GM21390 (cell line): Measurements from ENCODE around the gene TOR4A.

ENCODE experiments used
- ATAC-seq: cut with Tn5 transposase; IDR thresholded peaks from one replicate; pipeline ENCODE4 v1.9.1; 2021; ENCODE audit not compliant: unreplicated experiment

The TOR4A gene

DNA sequence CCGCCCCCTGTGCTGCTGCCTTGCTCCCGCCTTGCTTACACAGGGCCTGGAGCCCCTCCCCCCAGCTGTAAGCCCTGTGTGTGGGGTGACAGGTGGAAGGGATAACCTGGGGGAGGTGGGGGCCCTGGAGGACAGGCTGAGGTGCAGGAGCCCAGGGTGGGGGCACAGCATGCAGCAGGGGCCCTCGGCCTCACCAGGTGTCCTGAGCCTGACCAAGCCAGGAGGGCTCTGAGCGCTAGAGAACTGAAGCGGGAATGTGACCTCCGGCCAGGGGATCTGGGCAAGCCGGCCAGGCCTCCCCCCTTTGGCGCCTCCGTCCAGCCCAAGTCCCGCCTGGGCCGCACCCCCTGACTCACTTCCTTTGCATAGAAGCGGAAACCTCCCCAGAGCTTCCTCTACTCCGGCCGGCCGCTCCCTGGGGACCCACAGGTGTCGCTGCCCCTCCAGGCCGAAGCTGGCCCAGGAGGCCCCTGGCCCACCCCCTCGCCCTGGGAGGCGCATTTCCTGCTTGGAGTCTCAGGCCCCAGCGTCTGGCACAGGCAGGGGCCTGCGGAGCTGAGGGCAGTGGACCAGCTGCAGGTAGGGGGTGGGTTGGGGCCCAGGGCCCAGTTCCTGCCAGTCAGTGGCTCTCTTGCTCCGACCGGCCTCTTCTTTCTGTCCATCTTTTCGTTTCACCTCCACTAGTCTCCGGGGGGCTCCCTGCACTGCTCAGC, at the start of gene TOR4A:
TSS of gene TOR4A (plus strand) at position 398 of the 713 bp plus-strand sequence. CDS start 964 bp downstream, outside the sequence.
- ATAC-seq, result peak; percentile 75

- ATAC-seq, result no peak
Measured at GRCh38 chr9:137227853-137228505, 49.5 kb upstream of the TOR4A start.

- no peak for ATAC-seq
Measured at GRCh38 chr9:137228506-137228967, 49.0 kb upstream of the TOR4A start.

DNA sequence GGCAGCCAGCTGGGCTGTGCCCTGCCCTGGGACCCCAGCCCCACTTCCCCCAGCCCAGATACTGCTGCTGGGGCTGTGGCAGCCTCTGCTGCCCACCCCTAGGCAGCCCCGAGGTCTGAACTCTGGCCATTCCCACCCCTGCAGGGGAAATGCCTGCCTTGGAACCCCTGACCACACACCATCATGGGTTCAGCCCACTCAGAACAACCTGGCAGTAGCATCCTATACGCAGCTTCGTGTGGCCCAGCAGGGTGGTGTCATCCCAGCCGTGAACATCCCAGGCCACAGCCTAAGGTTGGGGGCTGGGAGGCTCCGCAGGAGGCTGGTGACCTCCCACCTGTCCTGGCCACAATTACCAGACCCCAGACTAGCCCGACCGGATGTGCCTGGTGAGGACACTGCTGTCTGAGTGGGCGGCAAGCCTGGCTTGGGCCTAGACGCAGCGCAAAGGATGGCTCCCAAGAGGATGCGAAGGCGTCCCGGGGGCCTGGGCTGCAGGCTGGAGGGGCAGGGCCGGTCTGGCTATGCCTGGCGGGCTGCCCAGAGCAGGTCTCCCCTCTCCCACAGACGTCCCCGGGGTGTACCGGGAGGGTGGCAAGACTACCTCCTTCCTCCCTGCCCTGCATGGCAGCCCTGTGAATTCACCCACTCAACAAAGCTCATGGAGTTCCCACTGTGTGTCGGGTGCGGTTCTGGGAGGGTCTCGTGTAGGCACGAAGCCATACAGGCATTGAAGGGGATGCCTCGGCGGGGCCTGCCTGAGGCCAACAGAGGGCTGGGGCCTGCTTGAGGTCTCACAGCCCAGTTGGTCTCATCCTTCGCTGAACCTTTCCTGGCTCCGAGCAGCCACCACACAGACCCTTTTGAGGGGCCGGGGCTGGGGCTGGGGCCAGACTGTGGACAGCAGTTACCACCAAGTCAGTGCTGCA, 48.3 kb upstream of the TOR4A start:
- no peak for ATAC-seq

GRCh38 chr9:137229903-137230704, 47.4 kb upstream of the TOR4A start:
- ATAC-seq, result no peak

GRCh38 chr9:137230705-137231371, 46.7 kb upstream of the TOR4A start, which contains the start of gene SLC34A3:
TSS of gene SLC34A3 (plus strand) at chr9:137230901. CDS start at chr9:137231703, 802 bp downstream.
- ATAC-seq, result no peak

DNA sequence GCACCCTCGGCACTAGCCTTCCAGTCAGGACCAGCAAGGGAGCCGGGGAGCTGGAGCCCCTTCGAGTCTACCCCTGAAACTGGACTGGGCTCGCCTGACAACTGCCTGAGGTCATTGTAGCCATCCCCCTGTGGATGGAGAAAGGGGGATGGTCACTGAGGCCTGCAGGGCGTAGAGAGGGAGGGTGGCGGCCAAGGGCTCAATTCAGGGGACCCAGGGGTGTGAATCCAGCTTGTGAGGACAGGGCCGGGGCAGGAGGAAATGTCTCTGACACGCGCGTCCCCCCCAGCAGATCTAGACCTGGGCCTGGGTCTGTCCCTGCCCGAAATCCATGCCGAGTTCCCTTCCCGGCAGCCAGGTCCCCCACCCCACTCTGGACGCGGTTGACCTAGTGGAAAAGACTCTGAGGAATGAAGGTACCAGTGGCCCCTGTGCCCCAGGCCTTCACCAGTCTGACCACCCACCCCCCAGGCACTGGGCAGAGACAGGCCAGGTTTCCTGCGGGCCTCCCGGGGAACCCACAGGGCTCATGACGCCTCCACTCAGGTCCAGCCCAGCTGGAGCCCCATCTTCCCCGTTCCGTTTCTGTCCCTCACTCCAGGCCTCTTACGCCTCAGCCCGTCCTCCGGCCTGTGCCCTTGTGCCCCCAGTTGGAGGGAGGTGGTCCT, 46.0 kb upstream of the TOR4A start:
- ATAC-seq, result no peak

DNA sequence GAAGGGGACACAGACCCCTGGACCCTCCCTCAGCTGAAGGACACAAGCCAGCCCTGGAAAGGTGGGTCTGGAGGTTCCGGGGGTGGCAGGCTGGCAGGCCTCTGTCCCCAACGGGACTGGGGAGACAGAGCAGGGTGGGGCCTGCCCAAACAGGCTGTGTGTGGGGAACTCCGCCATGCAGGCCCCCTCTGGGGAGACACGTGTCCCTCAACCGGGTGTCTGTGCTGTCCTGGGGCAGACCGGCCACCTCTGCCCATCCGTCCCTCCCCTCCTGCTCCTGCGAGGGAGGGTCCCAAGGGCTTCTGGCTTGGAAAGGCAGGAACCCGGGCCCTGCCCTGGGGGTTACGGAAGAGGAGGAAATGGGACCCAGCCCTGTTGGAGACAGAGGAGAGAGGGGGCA, 45.4 kb upstream of the TOR4A start:
- ATAC-seq, result no peak

GRCh38 chr9:137232510-137232909, 45.0 kb upstream of the TOR4A start:
- ATAC-seq, result no peak

DNA sequence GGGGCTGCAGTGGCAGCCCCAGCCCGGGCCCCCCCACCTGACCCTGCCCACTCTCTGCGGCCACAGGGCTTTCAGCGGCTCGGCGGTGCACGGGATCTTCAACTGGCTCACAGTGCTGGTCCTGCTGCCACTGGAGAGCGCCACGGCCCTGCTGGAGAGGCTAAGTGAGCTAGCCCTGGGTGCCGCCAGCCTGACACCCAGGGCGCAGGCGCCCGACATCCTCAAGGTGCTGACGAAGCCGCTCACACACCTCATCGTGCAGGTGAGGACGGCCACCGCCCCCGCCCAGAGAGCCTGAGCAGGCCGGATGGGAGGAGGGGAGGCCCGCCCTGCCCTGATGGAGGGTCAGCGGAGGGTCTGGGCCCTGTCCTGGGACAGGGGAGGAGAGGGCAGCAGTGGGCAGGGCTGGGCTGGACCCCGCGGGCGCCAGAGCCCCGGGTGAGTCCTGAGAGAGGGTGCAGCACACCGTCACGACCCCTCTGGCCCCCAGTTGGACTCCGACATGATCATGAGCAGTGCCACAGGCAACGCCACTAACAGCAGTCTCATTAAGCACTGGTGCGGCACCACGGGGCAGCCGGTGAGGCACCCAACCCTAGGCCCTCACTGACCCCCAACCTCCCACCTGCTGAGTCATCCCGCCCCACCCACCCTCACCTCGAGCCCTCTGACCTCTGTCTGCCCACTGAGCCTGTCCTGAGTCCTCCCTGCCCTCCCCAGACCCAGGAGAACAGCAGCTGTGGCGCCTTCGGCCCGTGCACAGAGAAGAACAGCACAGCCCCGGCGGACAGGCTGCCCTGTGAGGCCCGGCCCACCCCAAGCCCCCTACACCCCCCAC, 44.2 kb upstream of the TOR4A start:
- ATAC-seq, result no peak

DNA sequence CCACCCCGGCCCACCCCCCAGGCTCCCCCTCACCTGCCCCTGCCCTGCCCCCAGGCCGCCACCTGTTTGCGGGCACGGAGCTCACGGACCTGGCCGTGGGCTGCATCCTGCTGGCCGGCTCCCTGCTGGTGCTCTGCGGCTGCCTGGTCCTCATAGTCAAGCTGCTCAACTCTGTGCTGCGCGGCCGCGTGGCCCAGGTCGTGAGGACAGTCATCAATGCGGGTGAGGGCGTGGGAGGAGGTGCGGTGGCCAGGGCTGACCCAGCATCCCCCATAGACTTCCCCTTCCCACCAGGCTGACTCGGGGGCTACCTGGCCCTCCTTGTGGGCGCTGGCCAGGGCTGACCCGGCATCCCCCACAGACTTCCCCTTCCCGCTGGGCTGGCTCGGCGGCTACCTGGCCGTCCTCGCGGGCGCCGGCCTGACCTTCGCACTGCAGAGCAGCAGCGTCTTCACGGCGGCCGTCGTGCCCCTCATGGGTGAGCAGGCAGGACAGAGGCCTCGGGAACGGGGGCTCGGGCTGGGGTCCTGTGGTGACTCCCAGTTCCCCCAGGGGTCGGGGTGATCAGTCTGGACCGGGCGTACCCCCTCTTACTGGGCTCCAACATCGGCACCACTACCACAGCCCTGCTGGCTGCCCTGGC, 43.4 kb upstream of the TOR4A start:
- ATAC-seq, result no peak

- no peak for ATAC-seq
Measured at GRCh38 chr9:137234758-137235423, 42.6 kb upstream of the TOR4A start.

DNA sequence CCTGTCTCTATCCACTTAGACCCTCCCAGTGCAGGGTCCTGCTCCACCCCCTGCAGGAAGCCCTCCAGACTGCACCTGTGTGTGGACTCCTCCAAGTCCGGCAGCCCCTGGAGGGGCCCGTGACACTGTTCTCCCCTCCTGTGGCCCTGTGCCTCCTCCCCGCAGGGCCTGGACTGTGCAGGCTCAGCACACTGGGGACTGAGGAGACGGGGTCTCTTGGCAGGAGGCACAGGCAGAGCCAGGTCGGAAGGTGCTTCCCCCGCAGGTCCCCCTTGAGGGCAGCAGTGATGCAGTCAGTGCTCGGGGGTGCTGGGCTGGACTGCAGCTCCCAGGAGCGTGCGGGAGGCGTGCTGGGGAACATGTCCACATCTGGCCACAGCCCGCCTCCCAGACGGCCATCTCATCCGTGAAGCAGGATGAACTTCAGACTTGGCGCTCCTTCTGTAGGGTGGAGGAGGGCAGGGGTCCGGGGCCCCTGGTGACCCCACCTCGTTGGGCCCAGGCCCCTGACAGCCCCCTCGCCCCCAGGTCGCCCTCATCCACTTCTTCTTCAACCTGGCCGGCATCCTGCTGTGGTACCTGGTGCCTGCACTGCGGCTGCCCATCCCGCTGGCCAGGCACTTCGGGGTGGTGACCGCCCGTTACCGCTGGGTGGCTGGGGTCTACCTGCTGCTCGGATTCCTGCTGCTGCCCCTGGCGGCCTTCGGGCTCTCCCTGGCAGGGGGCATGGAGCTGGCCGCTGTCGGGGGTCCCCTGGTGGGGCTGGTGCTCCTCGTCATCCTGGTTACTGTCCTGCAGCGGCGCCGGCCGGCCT, 41.9 kb upstream of the TOR4A start:
- ATAC-seq, result no peak

DNA sequence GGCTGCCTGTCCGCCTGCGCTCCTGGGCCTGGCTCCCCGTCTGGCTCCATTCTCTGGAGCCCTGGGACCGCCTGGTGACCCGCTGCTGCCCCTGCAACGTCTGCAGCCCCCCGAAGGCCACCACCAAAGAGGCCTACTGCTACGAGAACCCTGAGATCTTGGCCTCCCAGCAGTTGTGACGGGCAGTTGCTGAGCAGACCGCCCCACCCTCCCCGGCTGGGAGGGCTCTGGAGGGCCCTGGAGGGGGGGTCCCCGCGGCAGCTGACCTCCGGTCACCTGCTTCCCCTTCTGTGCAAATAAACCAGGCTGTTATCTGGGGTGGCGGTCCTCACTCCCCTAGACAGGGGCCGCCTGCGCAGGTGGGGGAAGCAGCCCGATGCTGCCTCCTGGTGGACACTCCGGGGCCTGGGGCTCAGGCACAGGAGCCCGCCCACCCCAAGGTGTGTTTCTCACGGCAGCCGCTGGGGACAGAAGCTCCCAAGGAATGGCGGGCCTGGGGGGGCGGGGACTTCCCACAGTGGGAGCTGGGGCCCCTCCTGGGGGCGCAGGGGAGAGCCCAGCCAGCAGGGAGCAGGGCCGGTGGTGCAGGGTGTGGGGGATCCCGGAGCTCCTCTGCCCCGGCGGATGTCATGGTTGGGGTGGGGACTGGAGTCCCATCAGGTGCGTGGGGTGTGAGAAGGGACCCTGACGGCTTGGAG, 41.1 kb upstream of the TOR4A start:
- no peak for ATAC-seq

- no peak for ATAC-seq
Measured at GRCh38 chr9:137236936-137237421, 40.5 kb upstream of the TOR4A start.
